H9 (cell line): ENCODE results near the gene ABCG2. TPM values are rescaled to one million over a fixed set of nuclear protein-coding genes. Genes with fewer than 3 reads are reported as not detected.

ENCODE experiments used
- DNase-seq: peaks from one replicate; pipeline ENCODE4 v3.0.0-alpha.2; 2017
- H2AFZ ChIP-seq: one replicate; pipeline ENCODE4 v1.6.1; 2013; ENCODE audit warnings: mild to moderate bottlenecking, low read length, control low read depth, moderate library complexity
- H2AK5ac ChIP-seq: 2 replicates; pipeline ENCODE4 v1.6.1; 2013; ENCODE audit warnings: low read length, control low read depth, mixed read lengths; ENCODE audit not compliant: insufficient read length
- H2BK120ac ChIP-seq: one replicate; pipeline ENCODE4 v1.6.1; 2013; ENCODE audit warnings: low read depth, mild to moderate bottlenecking, low read length, control low read depth, inconsistent platforms; ENCODE audit not compliant: poor library complexity, severe bottlenecking
- H2BK12ac ChIP-seq: 2 replicates; pipeline ENCODE4 v1.6.1; 2013; ENCODE audit warnings: low read length, control low read depth, mixed read lengths, low read depth; ENCODE audit not compliant: insufficient read length
- H2BK15ac ChIP-seq: 2 replicates; pipeline ENCODE4 v1.6.1; 2013; ENCODE audit warnings: low read depth, low read length, control low read depth
- H2BK20ac ChIP-seq: one replicate; pipeline ENCODE4 v1.6.1; 2013; ENCODE audit warnings: low read depth, mild to moderate bottlenecking, low read length, control low read depth, inconsistent platforms; ENCODE audit not compliant: poor library complexity, severe bottlenecking
- H2BK5ac ChIP-seq: 2 replicates; pipeline ENCODE4 v1.6.1; 2013; ENCODE audit warnings: low read length, control low read depth, mixed read lengths; ENCODE audit not compliant: insufficient read length
- H3K14ac ChIP-seq: 2 replicates; pipeline ENCODE4 v1.6.1; 2013; ENCODE audit warnings: low read length, control low read depth; ENCODE audit not compliant: insufficient read depth
- H3K18ac ChIP-seq: 2 replicates; pipeline ENCODE4 v1.6.1; 2013; ENCODE audit warnings: low read depth, mild to moderate bottlenecking, mixed read lengths, low read length, control low read depth; ENCODE audit not compliant: insufficient read length
- H3K23ac ChIP-seq: 2 replicates; pipeline ENCODE4 v1.6.1; 2013; ENCODE audit warnings: low read length, control low read depth, mixed read lengths, low read depth; ENCODE audit not compliant: insufficient read length
- H3K23me2 ChIP-seq: 2 replicates; pipeline ENCODE4 v1.6.1; 2013; ENCODE audit warnings: low read depth, mild to moderate bottlenecking, mixed read lengths, low read length, control low read depth; ENCODE audit not compliant: insufficient read length, poor library complexity, severe bottlenecking
- H3K27ac ChIP-seq: 2 replicates; pipeline ENCODE4 v1.5.1; 2013; ENCODE audit warnings: low read length, control low read depth, mixed read lengths, low read depth; ENCODE audit not compliant: insufficient read length
- H3K27me3 ChIP-seq: 2 replicates; pipeline ENCODE4 v1.6.1; 2013; ENCODE audit warnings: low read length, control low read depth, inconsistent platforms; ENCODE audit not compliant: insufficient read depth
- H3K4ac ChIP-seq: 2 replicates; pipeline ENCODE4 v1.6.1; 2013; ENCODE audit warnings: low read depth, mild to moderate bottlenecking, control low read depth, inconsistent platforms, low read length, moderate library complexity
- H3K4me1 ChIP-seq: 2 replicates; pipeline ENCODE4 v1.6.1; 2013; ENCODE audit warnings: low read length, control low read depth, inconsistent platforms; ENCODE audit not compliant: insufficient read depth
- H3K4me2 ChIP-seq: 2 replicates; pipeline ENCODE4 v1.6.1; 2013; ENCODE audit warnings: low read length, control low read depth, mixed read lengths; ENCODE audit not compliant: insufficient read length, insufficient read depth
- H3K56ac ChIP-seq: 2 replicates; pipeline ENCODE4 v1.6.1; 2013; ENCODE audit warnings: low read depth, mild to moderate bottlenecking, mixed read lengths, low read length, control low read depth; ENCODE audit not compliant: insufficient read length
- H3K79me1 ChIP-seq: 2 replicates; pipeline ENCODE4 v1.6.1; 2013; ENCODE audit warnings: low read depth, mild to moderate bottlenecking, moderate library complexity, low read length, control low read depth, inconsistent platforms; ENCODE audit not compliant: insufficient read depth, poor library complexity, severe bottlenecking
- H3K79me2 ChIP-seq: 2 replicates; pipeline ENCODE4 v1.6.1; 2013; ENCODE audit warnings: low read length, control low read depth, inconsistent platforms; ENCODE audit not compliant: insufficient read depth
- H3K9ac ChIP-seq: 2 replicates; pipeline ENCODE4 v1.6.1; 2013; ENCODE audit warnings: low read length, control low read depth, mixed read lengths; ENCODE audit not compliant: insufficient read length; ENCODE audit errors: extremely low read depth
- H3K9me3 ChIP-seq: one replicate; pipeline ENCODE4 v1.6.1; 2013; ENCODE audit warnings: low read depth, low read length, inconsistent platforms; ENCODE audit not compliant: control insufficient read depth
- H3T11ph ChIP-seq: one replicate; pipeline ENCODE4 v1.6.1; 2013; ENCODE audit warnings: mild to moderate bottlenecking, low read length, control low read depth, inconsistent platforms
- H4K20me1 ChIP-seq: one replicate; pipeline ENCODE4 v1.6.1; 2013; ENCODE audit not compliant: control insufficient read depth, insufficient read length, insufficient read depth
- H4K5ac ChIP-seq: 2 replicates; pipeline ENCODE4 v1.6.1; 2013; ENCODE audit warnings: low read depth, mild to moderate bottlenecking, mixed read lengths, low read length, control low read depth; ENCODE audit not compliant: insufficient read length
- H4K8ac ChIP-seq: replicated peaks from 2 replicates; pipeline ENCODE4 v1.6.1; 2013; ENCODE audit warnings: low read length, control low read depth, mixed read lengths, low read depth; ENCODE audit not compliant: insufficient read length
- H4K91ac ChIP-seq: 2 replicates; pipeline ENCODE4 v1.6.1; 2013; ENCODE audit warnings: low read depth, mild to moderate bottlenecking, moderate library complexity, mixed read lengths, low read length, control low read depth; ENCODE audit not compliant: insufficient read length
- H3K27ac Mint-ChIP-seq, 3 experiments: 2 replicates in 2 of 3; 3 replicates in 1 of 3; pipeline ENCODE4 v1.8.0; 2020 to 2021; ENCODE audit warnings: mixed read lengths in 3 of 3, mild to moderate bottlenecking in 1 of 3, moderate library complexity in 1 of 3
- H3K27me3 Mint-ChIP-seq: 2 replicates; pipeline ENCODE4 v1.8.0; 2021; ENCODE audit warnings: low read depth, mild to moderate bottlenecking, moderate library complexity, mixed read lengths
- H3K36me3 Mint-ChIP-seq, 3 experiments: 2 replicates in 2 of 3; 3 replicates in 1 of 3; pipeline ENCODE4 v1.8.0; 2020 to 2021; ENCODE audit warnings: low read depth in 3 of 3, mixed read lengths in 3 of 3; ENCODE audit not compliant: insufficient read depth in 1 of 3
- H3K4me1 Mint-ChIP-seq, 2 experiments: 2 replicates each; pipeline ENCODE4 v1.8.0; 2020; ENCODE audit warnings: mixed read lengths in 2 of 2
- H3K4me3 Mint-ChIP-seq, 2 experiments: 2 replicates in 1 of 2; 3 replicates in 1 of 2; pipeline ENCODE4 v1.8.0; 2020 to 2021; ENCODE audit warnings: mild to moderate bottlenecking in 2 of 2, mixed read lengths in 2 of 2, moderate library complexity in 1 of 2
- H3K9me3 Mint-ChIP-seq, 2 experiments: 2 replicates in 1 of 2; 3 replicates in 1 of 2; pipeline ENCODE4 v1.8.0; 2020; ENCODE audit warnings: mild to moderate bottlenecking in 2 of 2, mixed read lengths in 2 of 2, moderate library complexity in 1 of 2
- WGBS: extraction: QIAGEN DNeasy Blood & Tissue Kit; methylation state at CpG from one replicate; pipeline ENCODE4 v1.1.7; 2013; ENCODE audit warnings: missing lambda C conversion rate, low lambda C conversion rate, mixed read lengths; ENCODE audit not compliant: insufficient read length; ENCODE audit errors: extremely low coverage; 5-methylcytosine and 5-hydroxymethylcytosine counted together
- total RNA-seq: library from RNA; stranded (reverse); gene quantifications from 2 replicates; pipeline ENCODE4 v1.2.1, GENCODE V29; 2021
- TF ChIP-seq, protein P1 (sequence below): fragments of 200-600 bp; sonication (generic); conservative IDR thresholded peaks from 3 replicates; pipeline ENCODE4 v1.8.0; 2021; ENCODE audit warnings: antibody characterized with exemption, mild to moderate bottlenecking

The ABCG2 gene
- total RNA-seq, 1 experiment from 2014 or later, result 1.5 TPM

DNA sequence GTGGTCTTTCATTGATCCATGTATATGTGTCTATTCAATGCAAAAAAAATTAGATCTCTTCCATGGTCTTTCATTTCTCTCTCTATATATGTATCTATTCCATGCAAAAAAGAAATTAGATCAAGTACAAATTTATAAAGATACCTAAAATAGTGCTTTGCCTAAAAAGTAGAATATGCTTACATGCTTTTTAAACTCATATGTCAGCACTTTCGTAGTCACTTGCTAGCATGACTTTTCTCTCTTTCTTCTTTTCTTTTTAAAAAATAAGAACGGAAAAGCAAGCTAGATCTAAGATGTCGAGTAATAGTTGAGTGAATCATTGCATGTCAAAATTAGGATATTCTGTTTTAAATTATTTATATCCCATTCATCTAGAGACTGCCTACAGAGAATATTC is 100.1 kb downstream of the ABCG2 start:
- H3K18ac ChIP-seq, result no peak overlapping the region
- Mint-ChIP-seq H3K27me3 (no peaks in the 10 kb centered on the region), H3K4me1 (no peaks in the 10 kb centered on the region), H3K4me3 (no peak overlapping the region), H3K9me3 (no peaks in the 10 kb centered on the region), H3K27ac (no peak overlapping the region), H3K36me3 (peaks cover 10 to 65% (median 48%) of the 10 kb centered on the region in 3 experiments; a peak in 6 of 7 replicates)
- no peak overlapping the region for H3T11ph ChIP-seq
- H2BK5ac ChIP-seq, result no peak overlapping the region
- no CpG with 5 or more reads among the region's 3 CpGs for WGBS
- H3K4ac ChIP-seq, result no peak overlapping the region
- H3K23me2 ChIP-seq, result no peaks in the 10 kb centered on the region
- no peak overlapping the region for H2AFZ ChIP-seq
- H4K20me1 ChIP-seq, result peaks cover 2% of the 10 kb centered on the region
- H3K9me3 ChIP-seq, result no peaks in the 10 kb centered on the region
- no peak overlapping the region for H3K4me2 ChIP-seq
- H2BK20ac ChIP-seq, result no peak overlapping the region
- H2BK15ac ChIP-seq, result no peak overlapping the region
- no peaks in the 10 kb centered on the region for H3K79me2 ChIP-seq
- no peak overlapping the region for H4K8ac ChIP-seq
- H4K91ac ChIP-seq, result no peak overlapping the region
- H3K79me1 ChIP-seq, result no peaks in the 10 kb centered on the region
- no peak overlapping the region for H2AK5ac ChIP-seq
- no peak overlapping the region for H3K56ac ChIP-seq
- H3K4me1 ChIP-seq, result no peaks in the 10 kb centered on the region
- H2BK120ac ChIP-seq, result no peak overlapping the region
- no peak overlapping the region for H3K23ac ChIP-seq
- H3K14ac ChIP-seq, result no peak overlapping the region
- no peaks in the 10 kb centered on the region for H3K27me3 ChIP-seq
- no peak overlapping the region for H4K5ac ChIP-seq
- no peak overlapping the region for H3K9ac ChIP-seq
- H2BK12ac ChIP-seq, result no peak overlapping the region
- TF ChIP-seq, protein P1, sequence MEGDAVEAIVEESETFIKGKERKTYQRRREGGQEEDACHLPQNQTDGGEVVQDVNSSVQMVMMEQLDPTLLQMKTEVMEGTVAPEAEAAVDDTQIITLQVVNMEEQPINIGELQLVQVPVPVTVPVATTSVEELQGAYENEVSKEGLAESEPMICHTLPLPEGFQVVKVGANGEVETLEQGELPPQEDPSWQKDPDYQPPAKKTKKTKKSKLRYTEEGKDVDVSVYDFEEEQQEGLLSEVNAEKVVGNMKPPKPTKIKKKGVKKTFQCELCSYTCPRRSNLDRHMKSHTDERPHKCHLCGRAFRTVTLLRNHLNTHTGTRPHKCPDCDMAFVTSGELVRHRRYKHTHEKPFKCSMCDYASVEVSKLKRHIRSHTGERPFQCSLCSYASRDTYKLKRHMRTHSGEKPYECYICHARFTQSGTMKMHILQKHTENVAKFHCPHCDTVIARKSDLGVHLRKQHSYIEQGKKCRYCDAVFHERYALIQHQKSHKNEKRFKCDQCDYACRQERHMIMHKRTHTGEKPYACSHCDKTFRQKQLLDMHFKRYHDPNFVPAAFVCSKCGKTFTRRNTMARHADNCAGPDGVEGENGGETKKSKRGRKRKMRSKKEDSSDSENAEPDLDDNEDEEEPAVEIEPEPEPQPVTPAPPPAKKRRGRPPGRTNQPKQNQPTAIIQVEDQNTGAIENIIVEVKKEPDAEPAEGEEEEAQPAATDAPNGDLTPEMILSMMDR, result no peak
- H3K27ac ChIP-seq, result no peak overlapping the region
- DNase-seq, result no peak
